ENCODE data around the gene AGAP1.

Gene AGAP1

GRCh38 chr2:235835810-235836209 is 342.0 kb downstream of the AGAP1 start:
- TF ChIP-seq CTCF (IDR thresholded peaks at IDR 0.05) = no peak

DNA sequence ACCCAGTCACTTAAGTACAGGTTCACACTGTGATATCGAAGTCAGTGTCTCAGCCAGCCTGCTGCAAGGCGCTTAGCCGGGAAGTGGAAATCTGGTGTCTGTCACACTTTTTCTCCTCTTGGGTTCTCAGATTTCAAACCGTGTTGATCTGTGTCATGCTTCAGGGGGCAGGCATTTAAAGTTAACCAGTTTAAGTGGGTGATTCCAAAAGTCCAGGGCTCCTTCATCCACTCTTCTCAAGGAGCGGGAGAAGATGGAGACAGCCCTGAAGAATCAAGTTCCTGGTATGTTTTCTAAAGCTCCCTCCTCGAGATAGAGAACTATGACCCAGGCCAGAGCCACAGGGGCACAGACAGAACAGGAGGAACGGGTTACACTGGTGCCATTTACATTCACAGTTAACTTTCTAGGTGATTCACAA is 342.7 kb downstream of the AGAP1 start:
- no peak for TF ChIP-seq CTCF (IDR thresholded peaks at IDR 0.05)

DNA sequence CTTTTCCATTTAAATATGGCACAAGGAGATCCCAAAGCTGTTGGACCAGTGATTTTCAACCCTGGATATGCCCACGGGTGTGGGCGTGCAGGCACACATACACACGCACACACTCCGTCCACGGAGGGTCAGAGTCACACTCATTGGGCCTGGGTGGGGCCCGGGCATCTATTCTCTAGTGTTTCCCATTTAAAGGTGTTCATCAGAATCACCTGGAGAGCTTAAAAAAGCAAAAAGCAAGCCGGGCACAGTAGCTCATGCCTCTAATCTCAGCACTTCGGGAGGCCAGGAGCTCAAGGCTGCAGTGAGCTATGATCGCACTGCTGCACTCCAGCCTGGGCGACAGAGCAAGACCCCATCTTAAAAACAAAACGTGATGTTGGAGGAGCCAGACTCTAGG is 345.4 kb downstream of the AGAP1 start:
- TF ChIP-seq CTCF (IDR thresholded peaks at IDR 0.05) = no peak

- no peak for TF ChIP-seq CTCF (IDR thresholded peaks at IDR 0.05)
Measured at GRCh38 chr2:235839974-235840373, 346.1 kb downstream of the AGAP1 start.

- TF ChIP-seq CTCF (IDR thresholded peaks at IDR 0.05) = no peak
Measured at GRCh38 chr2:235841863-235842262, 348.0 kb downstream of the AGAP1 start.

GRCh38 chr2:235842941-235843340 is 349.1 kb downstream of the AGAP1 start:
- TF ChIP-seq CTCF (IDR thresholded peaks at IDR 0.05) = no peak

GRCh38 chr2:235843591-235844395 is 349.9 kb downstream of the AGAP1 start:
- TF ChIP-seq CTCF (IDR thresholded peaks at IDR 0.05) = no peak

GRCh38 chr2:235844561-235844960 is 350.7 kb downstream of the AGAP1 start:
- TF ChIP-seq CTCF (IDR thresholded peaks at IDR 0.05) = no peak

All from LNCAP (cell line).